Neural cell (in vitro differentiated cells): ENCODE results near the gene SYCN.

Experiments used
- MXI1 ChIP-seq: fragments of 450-650 bp; conservative IDR thresholded peaks from 2 replicates; pipeline ENCODE4 v1.6.1; 2014; ENCODE audit warnings: antibody characterized with exemption, mild to moderate bottlenecking; ENCODE audit not compliant: poor library complexity, severe bottlenecking
- TF ChIP-seq, protein P1 (sequence below): fragments of 450-650 bp; IDR thresholded peaks from 2 replicates; pipeline ENCODE4 v1.5.1; 2014; ENCODE audit warnings: antibody characterized with exemption, mild to moderate bottlenecking, moderate library complexity; ENCODE audit not compliant: poor library complexity, severe bottlenecking

DNA sequence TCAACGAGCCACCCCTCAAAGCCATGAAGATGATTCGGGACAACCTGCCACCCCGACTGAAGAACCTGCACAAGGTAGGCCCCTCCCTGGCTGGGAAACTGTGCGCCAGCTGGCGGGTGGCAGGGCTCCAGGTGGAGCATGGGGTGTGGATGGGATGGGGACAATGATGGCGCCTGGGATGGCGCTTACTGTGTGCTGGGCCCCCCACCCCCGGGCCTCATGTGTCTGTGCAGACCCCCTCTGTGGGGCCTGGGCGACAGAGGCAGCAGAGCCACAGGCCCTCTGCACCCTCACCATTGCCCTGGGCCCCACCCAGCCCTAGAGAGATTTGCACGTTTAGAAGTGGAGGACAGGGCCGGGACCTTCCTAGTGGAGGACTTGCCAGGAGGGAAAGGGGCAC, 26.3 kb downstream of the SYCN start:
- no peak for TF ChIP-seq MXI1
- TF ChIP-seq, protein P1, sequence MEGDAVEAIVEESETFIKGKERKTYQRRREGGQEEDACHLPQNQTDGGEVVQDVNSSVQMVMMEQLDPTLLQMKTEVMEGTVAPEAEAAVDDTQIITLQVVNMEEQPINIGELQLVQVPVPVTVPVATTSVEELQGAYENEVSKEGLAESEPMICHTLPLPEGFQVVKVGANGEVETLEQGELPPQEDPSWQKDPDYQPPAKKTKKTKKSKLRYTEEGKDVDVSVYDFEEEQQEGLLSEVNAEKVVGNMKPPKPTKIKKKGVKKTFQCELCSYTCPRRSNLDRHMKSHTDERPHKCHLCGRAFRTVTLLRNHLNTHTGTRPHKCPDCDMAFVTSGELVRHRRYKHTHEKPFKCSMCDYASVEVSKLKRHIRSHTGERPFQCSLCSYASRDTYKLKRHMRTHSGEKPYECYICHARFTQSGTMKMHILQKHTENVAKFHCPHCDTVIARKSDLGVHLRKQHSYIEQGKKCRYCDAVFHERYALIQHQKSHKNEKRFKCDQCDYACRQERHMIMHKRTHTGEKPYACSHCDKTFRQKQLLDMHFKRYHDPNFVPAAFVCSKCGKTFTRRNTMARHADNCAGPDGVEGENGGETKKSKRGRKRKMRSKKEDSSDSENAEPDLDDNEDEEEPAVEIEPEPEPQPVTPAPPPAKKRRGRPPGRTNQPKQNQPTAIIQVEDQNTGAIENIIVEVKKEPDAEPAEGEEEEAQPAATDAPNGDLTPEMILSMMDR, result no peak
